HG02938 (cell line): Measurements from ENCODE around the gene RDH16.
"Not testable (repeated sequence)": the region's sequence is repeated elsewhere in the genome, so short reads cannot be mapped to it uniquely, and the experiment has no call there.

ENCODE experiments used
- ATAC-seq: cut with Tn5 transposase; IDR thresholded peaks from one replicate; pipeline ENCODE4 v1.9.1; 2021; ENCODE audit warnings: mild to moderate bottlenecking, moderate library complexity; ENCODE audit not compliant: unreplicated experiment

Gene RDH16

GRCh38 chr12:56954958-56955355, 2.5 kb downstream of the RDH16 start:
- ATAC-seq = no peak

- no peak for ATAC-seq
These were observed 3.1 kb downstream of the RDH16 start for GRCh38 chr12:56954057-56954957.

GRCh38 chr12:56953314-56953713, 4.1 kb downstream of the RDH16 start:
- ATAC-seq = no peak

GRCh38 chr12:56951582-56952339, 5.6 kb downstream of the RDH16 start:
- no peak for ATAC-seq

- no peak for ATAC-seq
These were observed 8.5 kb downstream of the RDH16 start for GRCh38 chr12:56948881-56949280.

- no peak for ATAC-seq
These were observed 9.0 kb downstream of the RDH16 start for GRCh38 chr12:56948457-56948777.

GRCh38 chr12:56947633-56948456, 9.6 kb downstream of the RDH16 start:
- no peak for ATAC-seq

GRCh38 chr12:56943878-56944277, 13.5 kb downstream of the RDH16 start:
- no peak for ATAC-seq

- not testable (repeated sequence) for ATAC-seq
These were observed 14.0 kb downstream of the RDH16 start for GRCh38 chr12:56943374-56943773.

GRCh38 chr12:56941299-56942017, 15.9 kb downstream of the RDH16 start:
- no peak for ATAC-seq

GRCh38 chr12:56940942-56941298, 16.5 kb downstream of the RDH16 start:
- ATAC-seq = not testable (repeated sequence)

- ATAC-seq = no peak
These were observed 21.7 kb downstream of the RDH16 start for GRCh38 chr12:56935752-56936151.

GRCh38 chr12:56935157-56935556, 22.3 kb downstream of the RDH16 start:
- ATAC-seq = no peak

GRCh38 chr12:56933826-56934625, 23.4 kb downstream of the RDH16 start, which contains the start of gene SDR9C7:
SDR9C7 (minus strand) TSS chr12:56934408; CDS start chr12:56934261, 147 bp downstream.
- no peak for ATAC-seq

- ATAC-seq = no peak
These were observed 24.5 kb downstream of the RDH16 start for GRCh38 chr12:56932867-56933266.

- no peak for ATAC-seq
These were observed 25.3 kb downstream of the RDH16 start for GRCh38 chr12:56932146-56932545.

- no peak for ATAC-seq
These were observed 25.9 kb downstream of the RDH16 start for GRCh38 chr12:56931474-56931978.

GRCh38 chr12:56930241-56930640, 27.2 kb downstream of the RDH16 start:
- no peak for ATAC-seq

GRCh38 chr12:56929780-56930179, 27.6 kb downstream of the RDH16 start:
- no peak for ATAC-seq

- ATAC-seq = no peak
These were observed 29.1 kb downstream of the RDH16 start for GRCh38 chr12:56928262-56928661.
